Endothelial cell of umbilical vein (primary cell): ENCODE data around the gene FBN2. TPM values are rescaled to one million over a fixed set of nuclear protein-coding genes. Genes with fewer than 3 reads are reported as not detected.

Source experiments
- BruUV-seq: library from RNA; stranded (reverse); fragments of 400-500 nt; replicated peaks from 2 replicates; lab custom pipeline; 2021; lab: Mats Ljungman, UMichigan
- CTCF ChIA-PET: fragments of 300-600, 350-600 bp; sonication (Branson Sonifier 250); formaldehyde crosslinking; loops from one replicate; lab custom pipeline; 2021; ENCODE audit warnings: antibody characterized with exemption, inconsistent platforms; lab: Charles Lee
- POLR2A ChIA-PET: fragments of 300-600, 350-600 bp; sonication (Branson Sonifier 250); formaldehyde crosslinking; loops from one replicate; lab custom pipeline; 2021; ENCODE audit warnings: antibody characterized with exemption, inconsistent platforms; lab: Charles Lee
- DNase-seq: peaks from one replicate; pipeline ENCODE4 v3.0.0-alpha.2; 2011; ENCODE audit warnings: low read depth, low spot score
- FAIRE-seq: peaks from 2 replicates; lab custom pipeline; 2011; peaks lifted over from hg19 to GRCh38; lab: Jason Lieb, UNC
- H2AFZ ChIP-seq: 2 replicates; pipeline ENCODE4 v1.6.0; 2012; ENCODE audit warnings: low read depth, low read length, control low read depth, inconsistent platforms
- H3K27ac ChIP-seq: 2 replicates; pipeline ENCODE4 v1.5.1; 2011; ENCODE audit warnings: low read depth, mild to moderate bottlenecking, control low read depth, low read length, moderate library complexity; ENCODE audit not compliant: insufficient read depth
- H3K27me3 ChIP-seq, 2 experiments: 2 replicates each; pipeline versions ENCODE4 v1.6.0 to v1.6.1; 2011; ENCODE audit warnings: low read length in 2 of 2, mixed read lengths in 1 of 2; ENCODE audit not compliant: control insufficient read depth in 2 of 2, insufficient read depth in 2 of 2
- H3K36me3 ChIP-seq, 2 experiments: 2 replicates in 1 of 2; 3 replicates in 1 of 2; pipeline ENCODE4 v1.5.1; 2011; ENCODE audit warnings: low read length in 2 of 2, mild to moderate bottlenecking in 1 of 2, moderate library complexity in 1 of 2; ENCODE audit not compliant: control insufficient read depth in 2 of 2, insufficient read depth in 2 of 2; ENCODE audit errors: extremely low read depth in 1 of 2
- H3K4me1 ChIP-seq: 3 replicates; pipeline ENCODE4 v1.5.1; 2011; ENCODE audit warnings: mild to moderate bottlenecking, low read length; ENCODE audit not compliant: control insufficient read depth, insufficient read depth; ENCODE audit errors: extremely low read depth
- H3K4me2 ChIP-seq: 2 replicates; pipeline ENCODE4 v1.6.1; 2011; ENCODE audit warnings: low read length, control low read depth, mixed read lengths; ENCODE audit not compliant: insufficient read depth
- H3K4me3 ChIP-seq, 3 experiments: fragments of 200-600 bp in 1 of 3; sonication (generic), shearing (Covaris generic) in 1 of 3; replicated peaks in 1 of 3; 2 replicates each; pipeline ENCODE4 v1.5.1; 2011 to 2016; ENCODE audit warnings: control low read depth in 3 of 3, low read length in 3 of 3, mild to moderate bottlenecking in 2 of 3, inconsistent platforms in 1 of 3, low read depth in 1 of 3, moderate library complexity in 1 of 3; ENCODE audit not compliant: insufficient read depth in 1 of 3
- H3K79me2 ChIP-seq: 2 replicates; pipeline ENCODE4 v1.6.0; 2012; ENCODE audit warnings: low read length, inconsistent platforms; ENCODE audit not compliant: control insufficient read depth, insufficient read depth
- H3K9ac ChIP-seq: replicated peaks from 2 replicates; pipeline ENCODE3; 2011; ENCODE audit warnings: low read length, control low read depth; ENCODE audit not compliant: insufficient read depth; ENCODE audit errors: extremely low read depth
- H3K9me1 ChIP-seq: replicated peaks from 3 replicates; pipeline ENCODE4 v1.6.0; 2011; ENCODE audit warnings: mild to moderate bottlenecking, low read length; ENCODE audit not compliant: control insufficient read depth, insufficient read depth; ENCODE audit errors: extremely low read depth
- H3K9me3 ChIP-seq: replicated peaks from 2 replicates; pipeline ENCODE4 v1.5.1; 2012; ENCODE audit warnings: low read length, inconsistent platforms; ENCODE audit not compliant: control insufficient read depth, insufficient read depth
- H4K20me1 ChIP-seq: replicated peaks from 2 replicates; pipeline ENCODE3; 2011; ENCODE audit warnings: mild to moderate bottlenecking, low read length; ENCODE audit not compliant: control insufficient read depth, insufficient read depth; ENCODE audit errors: extremely low read depth
- EZH2 ChIP-seq: IDR thresholded peaks from 2 replicates; pipeline ENCODE4 v1.6.1; 2012; ENCODE audit warnings: borderline replicate concordance, low read depth, mild to moderate bottlenecking, moderate library complexity, low read length, inconsistent platforms; ENCODE audit not compliant: severe bottlenecking
- FOS ChIP-seq: IDR thresholded peaks from 2 replicates; pipeline ENCODE4 v1.6.1; 2011; ENCODE audit warnings: mild to moderate bottlenecking, low read length, moderate library complexity, borderline replicate concordance; ENCODE audit not compliant: insufficient read depth
- GATA2 ChIP-seq: IDR thresholded peaks from 2 replicates; pipeline ENCODE4 v1.7.0; 2011; ENCODE audit warnings: low read depth, mild to moderate bottlenecking, moderate library complexity, mixed read lengths, low read length; ENCODE audit not compliant: insufficient read length, insufficient read depth
- JUN ChIP-seq: IDR thresholded peaks from 2 replicates; pipeline ENCODE4 v1.6.1; 2011; ENCODE audit warnings: borderline replicate concordance, low read depth; ENCODE audit not compliant: insufficient read length, insufficient read depth
- MYC ChIP-seq: IDR thresholded peaks from one replicate; pipeline ENCODE4 v1.6.1; 2011; ENCODE audit warnings: mild to moderate bottlenecking, low read depth, low read length
- POLR2A ChIP-seq: IDR thresholded peaks from 2 replicates; pipeline ENCODE4 v1.6.1; 2012; ENCODE audit warnings: low read depth, mild to moderate bottlenecking, control low read depth, low read length
- POLR2AphosphoS5 ChIP-seq: IDR thresholded peaks from 2 replicates; pipeline ENCODE4 v1.6.1; 2012; ENCODE audit warnings: low read depth, mild to moderate bottlenecking, control low read depth, low read length, moderate library complexity; ENCODE audit not compliant: insufficient read depth
- dilution Hi-C: fragments of 300-500 bp; cut with MboI; formaldehyde crosslinking; loops from one replicate; pipeline ENCODE4 v1.15.0; 2019; ENCODE audit warnings: low sequenced_read_pairs; ENCODE audit not compliant: extremely low pct_ligation_motif_present
- intact Hi-C: fragments of 100-400 bp; cut with micrococcal nuclease; formaldehyde crosslinking; loops from one replicate; pipeline ENCODE4 v1.10.0; 2022
- polyA plus RNA-seq, 4 experiments: library from polyadenylated mRNA; depleted of rRNA in 3 of 4; stranded (reverse) in 3 of 4; unstranded in 1 of 4; fragments of >200 nt; gene quantifications; 2 replicates each; pipeline versions ENCODE4 v1.2.1 to v1.2.3, GENCODE V29; 2011 to 2012; ENCODE audit warnings: missing spikeins in 1 of 4
- total RNA-seq: library from RNA; stranded (reverse); gene quantifications from 2 replicates; pipeline ENCODE4 v1.2.3, GENCODE V29; 2021
- TF ChIP-seq, protein P1 (sequence below), 2 donors: IDR thresholded peaks; 1 replicate in 1 of 2; 2 replicates in 1 of 2; pipeline ENCODE4 v1.5.1; 2011; ENCODE audit warnings: low read length in 2 of 2, mild to moderate bottlenecking in 2 of 2, moderate library complexity in 2 of 2, control low read depth in 1 of 2, inconsistent platforms in 1 of 2, low read depth in 1 of 2; ENCODE audit not compliant: insufficient read depth in 1 of 2; ENCODE audit errors: extremely low read depth in 1 of 2
- TF ChIP-seq, protein P2 (sequence below): IDR thresholded peaks from 2 replicates; pipeline ENCODE4 v1.6.1; 2011; ENCODE audit not compliant: insufficient read depth, insufficient read length

Gene FBN2
- total and polyA plus RNA-seq, 2 donors (not counting 3 experiments of a cell fraction or from before 2014, with no cell fraction given) = 21.8 to 57.4 TPM

DNA sequence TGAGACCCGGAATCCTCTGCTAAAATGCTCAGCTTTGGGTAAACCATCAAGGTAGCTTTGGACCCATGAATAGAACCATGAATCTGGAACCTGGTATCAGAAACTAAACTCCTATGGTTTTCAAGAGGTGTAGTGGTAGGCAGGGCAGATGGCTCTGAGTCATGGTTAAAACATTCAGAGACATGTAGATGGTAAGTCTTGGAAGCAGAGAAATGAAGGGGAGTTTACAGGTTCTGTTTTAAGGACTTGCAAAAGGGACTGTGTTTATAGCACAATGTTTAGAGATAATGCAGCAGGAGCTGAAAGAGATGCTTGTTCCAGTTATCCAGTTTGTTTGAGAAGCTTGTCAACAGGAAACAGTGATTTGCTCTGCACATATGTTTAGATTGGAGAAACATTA lies 36.0 kb upstream of the FBN2 start:
- FAIRE-seq = no peak
- Histone ChIP-seq H3K9ac (no peak overlapping the region), H3K36me3 (no peaks in the 10 kb centered on the region), H3K9me1 (no peaks in the 10 kb centered on the region), H3K4me1 (no peaks in the 10 kb centered on the region), H2AFZ (no peak overlapping the region), H3K27ac (no peak overlapping the region), H3K9me3 (no peaks in the 10 kb centered on the region), H3K27me3 (no peaks in the 10 kb centered on the region), H3K4me2 (no peak overlapping the region), H3K4me3 (no peak overlapping the region), H3K79me2 (no peaks in the 10 kb centered on the region), H4K20me1 (no peaks in the 10 kb centered on the region)
- DNase-seq = no peak
- intact Hi-C loops (no loop called here), dilution Hi-C loops (no loop called here)
- ChIA-PET POLR2A (no interaction called here), CTCF (interaction anchor here (0.9 kb wide), 1 partner anchor 99 kb away, joined by 3 read pairs; no protein-coding TSS in a partner anchor)
- no TSS peak for BruUV-seq
- TF ChIP-seq FOS (no peak), JUN (no peak), MYC (no peak), POLR2A (no peak), POLR2AphosphoS5 (no peak), GATA2 (no peak), EZH2 (no peak)
- TF ChIP-seq, protein P1, sequence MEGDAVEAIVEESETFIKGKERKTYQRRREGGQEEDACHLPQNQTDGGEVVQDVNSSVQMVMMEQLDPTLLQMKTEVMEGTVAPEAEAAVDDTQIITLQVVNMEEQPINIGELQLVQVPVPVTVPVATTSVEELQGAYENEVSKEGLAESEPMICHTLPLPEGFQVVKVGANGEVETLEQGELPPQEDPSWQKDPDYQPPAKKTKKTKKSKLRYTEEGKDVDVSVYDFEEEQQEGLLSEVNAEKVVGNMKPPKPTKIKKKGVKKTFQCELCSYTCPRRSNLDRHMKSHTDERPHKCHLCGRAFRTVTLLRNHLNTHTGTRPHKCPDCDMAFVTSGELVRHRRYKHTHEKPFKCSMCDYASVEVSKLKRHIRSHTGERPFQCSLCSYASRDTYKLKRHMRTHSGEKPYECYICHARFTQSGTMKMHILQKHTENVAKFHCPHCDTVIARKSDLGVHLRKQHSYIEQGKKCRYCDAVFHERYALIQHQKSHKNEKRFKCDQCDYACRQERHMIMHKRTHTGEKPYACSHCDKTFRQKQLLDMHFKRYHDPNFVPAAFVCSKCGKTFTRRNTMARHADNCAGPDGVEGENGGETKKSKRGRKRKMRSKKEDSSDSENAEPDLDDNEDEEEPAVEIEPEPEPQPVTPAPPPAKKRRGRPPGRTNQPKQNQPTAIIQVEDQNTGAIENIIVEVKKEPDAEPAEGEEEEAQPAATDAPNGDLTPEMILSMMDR (IDR thresholded peaks at IDR 0.05; ENCODE audit: extremely low read depth in 1 of 2, insufficient read depth in 1 of 2, low read depth in 1 of 2, low read length in 2 of 2) = no peak
- TF ChIP-seq, protein P2, sequence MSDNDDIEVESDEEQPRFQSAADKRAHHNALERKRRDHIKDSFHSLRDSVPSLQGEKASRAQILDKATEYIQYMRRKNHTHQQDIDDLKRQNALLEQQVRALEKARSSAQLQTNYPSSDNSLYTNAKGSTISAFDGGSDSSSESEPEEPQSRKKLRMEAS = no peak
